K562 (cell line): ENCODE measurements around the gene CCDC7. TPM values are rescaled to one million over a fixed set of nuclear protein-coding genes. Genes with fewer than 3 reads are reported as not detected.

Experiments used
- ATAC-seq: fragments of 200-7000 bp; cut with Tn5 transposase; 3 replicates; pipeline ENCODE4 v1.9.1; 2020; ENCODE audit warnings: moderate library complexity
- BruUV-seq: library from RNA; stranded (reverse); fragments of 400-500 nt; replicated peaks from 2 replicates; lab custom pipeline; 2021; lab: Mats Ljungman, UMichigan
- CTCF ChIA-PET: fragments of 300-600 bp; formaldehyde crosslinking; extraction: SDS; loops from one replicate; lab custom pipeline; 2021; ENCODE audit warnings: low intra/inter-chr PET ratio; lab: Yijun Ruan, JAX
- POLR2A ChIA-PET: fragments of 300-600, 350-650 bp; sonication (Branson Sonifier 250); formaldehyde crosslinking; extraction: SDS; loops from one replicate; lab custom pipeline; 2021; ENCODE audit warnings: antibody characterized with exemption, inconsistent platforms; lab: Yijun Ruan, JAX
- DNase-seq, 4 experiments: peaks; one replicate each; pipeline versions ENCODE4 v3.0.0 to v3.0.0-alpha.2; 2011 to 2018; ENCODE audit warnings: low spot score in 3 of 4, mixed read lengths in 3 of 4; ENCODE audit errors: extremely low read depth in 1 of 4
- FAIRE-seq: peaks from 2 replicates; lab custom pipeline; 2011; peaks lifted over from hg19 to GRCh38; lab: Jason Lieb, UNC
- H2AFZ ChIP-seq: 2 replicates; pipeline ENCODE4 v1.6.0; 2011; ENCODE audit warnings: low read depth, low read length, control low read depth, inconsistent platforms
- H3K27ac ChIP-seq: fragments of 200-600 bp; 3 replicates; pipeline ENCODE4 v1.8.0; 2011; ENCODE audit warnings: low read depth, mild to moderate bottlenecking, control low read depth, inconsistent platforms, low read length, moderate library complexity, mixed read lengths; ENCODE audit errors: extremely low read depth
- H3K27me3 ChIP-seq, 2 experiments: fragments of 300-600 bp in 1 of 2; 2 replicates in 1 of 2; 3 replicates in 1 of 2; pipeline versions ENCODE4 v1.6.0 to v1.8.0; 2011; ENCODE audit warnings: inconsistent platforms in 2 of 2, low read length in 2 of 2, mild to moderate bottlenecking in 1 of 2, mixed read lengths in 1 of 2, moderate library complexity in 1 of 2; ENCODE audit not compliant: control insufficient read depth in 2 of 2, insufficient read depth in 2 of 2
- H3K36me3 ChIP-seq: fragments of 300-600 bp; 3 replicates; pipeline ENCODE4 v1.8.0; 2011; ENCODE audit warnings: mild to moderate bottlenecking, low read length, inconsistent platforms; ENCODE audit not compliant: control insufficient read depth, insufficient read depth
- H3K4me1 ChIP-seq, 2 experiments: fragments of 200-600 bp in 1 of 2; replicated peaks in 1 of 2; 2 replicates in 1 of 2; 3 replicates in 1 of 2; pipeline versions ENCODE4 v1.5.1 to v1.8.0; 2011; ENCODE audit warnings: inconsistent platforms in 2 of 2, low read length in 2 of 2, mild to moderate bottlenecking in 1 of 2, mixed read lengths in 1 of 2, moderate library complexity in 1 of 2; ENCODE audit not compliant: control insufficient read depth in 2 of 2, insufficient read depth in 2 of 2
- H3K4me2 ChIP-seq: 2 replicates; pipeline ENCODE4 v1.6.1; 2011; ENCODE audit warnings: low read length, control low read depth, inconsistent platforms, mixed read lengths; ENCODE audit not compliant: insufficient read depth
- H3K4me3 ChIP-seq: fragments of 200-600 bp; sonication (generic), shearing (Covaris generic); 2 replicates; pipeline ENCODE4 v1.5.1; 2016; ENCODE audit warnings: control low read depth, inconsistent platforms
- H3K79me2 ChIP-seq: fragments of 200-600 bp; 3 replicates; pipeline ENCODE4 v1.8.0; 2011; ENCODE audit warnings: low read length, inconsistent platforms; ENCODE audit not compliant: control insufficient read depth, insufficient read depth
- H3K9ac ChIP-seq, 2 experiments: 2 replicates each; pipeline versions ENCODE4 v1.6.0 to v1.6.1; 2011; ENCODE audit warnings: low read depth in 2 of 2, low read length in 2 of 2, control low read depth in 1 of 2, inconsistent platforms in 1 of 2, mild to moderate bottlenecking in 1 of 2, mixed read lengths in 1 of 2; ENCODE audit not compliant: insufficient read depth in 1 of 2
- H3K9me1 ChIP-seq: one replicate; pipeline ENCODE4 v1.6.0; 2011; ENCODE audit warnings: inconsistent platforms, mild to moderate bottlenecking, low read length, moderate library complexity; ENCODE audit not compliant: control insufficient read depth, insufficient read depth
- H3K9me3 ChIP-seq: replicated peaks from 2 replicates; pipeline ENCODE4 v1.5.1; 2011; ENCODE audit warnings: low read depth, low read length, inconsistent platforms; ENCODE audit not compliant: control insufficient read depth, insufficient read depth
- H4K20me1 ChIP-seq: replicated peaks from 2 replicates; pipeline ENCODE4 v1.6.1; 2011; ENCODE audit warnings: low read length, inconsistent platforms, mixed read lengths; ENCODE audit not compliant: control insufficient read depth, insufficient read depth
- ATF3 ChIP-seq, 2 experiments: fragments of 450-650 bp in 1 of 2; sonication (generic) in 1 of 2; formaldehyde crosslinking in 1 of 2; IDR thresholded peaks in 1 of 2; conservative IDR thresholded peaks in 1 of 2; 2 replicates each; pipeline versions ENCODE4 v1.6.1 to v1.8.1; 2016 to 2023; ENCODE audit warnings: mild to moderate bottlenecking in 2 of 2, moderate library complexity in 2 of 2, inconsistent platforms in 1 of 2, missing genetic modification reagents in 1 of 2
- BDP1 ChIP-seq: IDR thresholded peaks from 3 replicates; pipeline ENCODE4 v1.6.1; 2011; ENCODE audit not compliant: insufficient read length, insufficient read depth
- DMBX1 ChIP-seq: fragments of 250-450 bp; sonication (Bioruptor Pico); IDR thresholded peaks from 2 replicates; pipeline ENCODE4 v1.8.0; 2022; ENCODE audit warnings: inconsistent platforms, mild to moderate bottlenecking, moderate library complexity, borderline replicate concordance
- HDAC6 ChIP-seq: IDR thresholded peaks from 2 replicates; pipeline ENCODE4 v1.6.1; 2012; ENCODE audit warnings: low read depth, mild to moderate bottlenecking, control low read depth, inconsistent platforms, low read length, moderate library complexity
- L3MBTL2 ChIP-seq: fragments of 450-650 bp; IDR thresholded peaks from 2 replicates; pipeline ENCODE4 v1.6.1; 2016; ENCODE audit warnings: mild to moderate bottlenecking, moderate library complexity
- MYNN ChIP-seq, 2 experiments: sonication (generic); formaldehyde crosslinking in 1 of 2; IDR thresholded peaks; 2 replicates each; pipeline versions ENCODE4 v1.5.0 to v1.6.1; 2016 to 2020; ENCODE audit warnings: antibody characterized with exemption in 1 of 2, missing genetic modification reagents in 1 of 2
- NR3C1 ChIP-seq: sonication (generic); formaldehyde crosslinking; IDR thresholded peaks from 2 replicates; pipeline ENCODE4 v1.8.1; 2022; ENCODE audit warnings: missing genetic modification reagents
- NRF1 ChIP-seq, 2 experiments: fragments of 450-650 bp; IDR thresholded peaks in 1 of 2; conservative IDR thresholded peaks in 1 of 2; 2 replicates each; pipeline ENCODE4 v1.6.1; 2014; ENCODE audit warnings: mild to moderate bottlenecking in 2 of 2
- OTX1 ChIP-seq: fragments of 450-650 bp; formaldehyde crosslinking; IDR thresholded peaks from 2 replicates; pipeline ENCODE4 v1.4.0; 2022; ENCODE audit warnings: mild to moderate bottlenecking
- SIN3A ChIP-seq, 2 experiments: fragments of 150-350 bp in 1 of 2; IDR thresholded peaks; 2 replicates each; pipeline ENCODE4 v1.6.1; 2011 to 2016; ENCODE audit warnings: borderline replicate concordance in 2 of 2, low read depth in 2 of 2, low read length in 2 of 2, mild to moderate bottlenecking in 2 of 2, moderate library complexity in 2 of 2; ENCODE audit not compliant: control insufficient read depth in 1 of 2
- SNAPC5 ChIP-seq: fragments of 250-450 bp; sonication (Bioruptor Pico); IDR thresholded peaks from 2 replicates; pipeline ENCODE4 v1.8.0; 2021; ENCODE audit warnings: moderate library complexity, mild to moderate bottlenecking, inconsistent platforms
- TEAD1 ChIP-seq, 2 experiments: fragments of 450-650 bp in 1 of 2; sonication (generic) in 1 of 2; formaldehyde crosslinking; IDR thresholded peaks; 2 replicates each; pipeline versions ENCODE4 v1.4.0 to v1.8.0; 2020 to 2022; ENCODE audit warnings: mild to moderate bottlenecking in 2 of 2, missing genetic modification reagents in 1 of 2
- TEAD2 ChIP-seq: fragments of 450-650 bp; IDR thresholded peaks from 2 replicates; pipeline ENCODE4 v1.6.1; 2016; ENCODE audit warnings: missing genetic modification characterization, control low read depth, missing compliant biosample characterization
- ZHX1 ChIP-seq: fragments of 150-350 bp; conservative IDR thresholded peaks from 2 replicates; pipeline ENCODE4 v1.6.1; 2014; ENCODE audit warnings: low read length
- WGBS: fragments of 100-300 bp; shearing (Covaris generic); methylation state at CpG from one replicate; pipeline ENCODE4 v1.1.6; 2016; ENCODE audit warnings: low coverage, mixed read lengths; ENCODE audit not compliant: insufficient coverage; ENCODE audit errors: missing lambda C conversion rate; 5-methylcytosine and 5-hydroxymethylcytosine counted together
- in situ Hi-C: fragments of 300-500 bp; cut with MboI; formaldehyde crosslinking; loops from 4 replicates; pipeline ENCODE4 v1.15.0; 2018; ENCODE audit warnings: inconsistent platforms, mixed read lengths
- intact Hi-C: fragments of 100-400 bp; cut with micrococcal nuclease; formaldehyde crosslinking; loops from 2 replicates; pipeline ENCODE4 v1.14.2; 2022
- polyA plus RNA-seq, 8 experiments: library from polyadenylated mRNA; depleted of rRNA in 4 of 8; stranded (reverse) in 5 of 8; unstranded in 3 of 8; fragments of >200 nt; fragmentation: Nextera tagmentation in 2 of 8; fragmentation: Illumina TruSeq in 1 of 8; extraction: Ambion mirVana in 2 of 8; extraction: Trizol in 1 of 8; gene quantifications; 2 replicates each; pipeline versions ENCODE4 v1.2.1 to v1.2.3, GENCODE V29; 2011 to 2014; ENCODE audit warnings: inconsistent platforms in 1 of 8, missing spikeins in 1 of 8
- total RNA-seq, 7 experiments: library from RNA; depleted of rRNA in 6 of 7; stranded (reverse); fragments of >200 nt in 6 of 7; fragmentation: Illumina TruSeq in 2 of 7; extraction: Trizol in 2 of 7; gene quantifications; 2 replicates each; pipeline versions ENCODE4 v1.2.1 to v1.2.3, GENCODE V29; 2011 to 2021; ENCODE audit warnings: low replicate concordance in 1 of 7
- TF ChIP-seq, protein P1 (sequence below): fragments of 250-450 bp; sonication (Bioruptor Pico); IDR thresholded peaks from 2 replicates; pipeline ENCODE4 v1.5.0; 2020; ENCODE audit warnings: mild to moderate bottlenecking
- TF ChIP-seq, protein P2 (sequence below): fragments of 450-650 bp; formaldehyde crosslinking; IDR thresholded peaks from 2 replicates; pipeline ENCODE4 v1.4.0; 2020; ENCODE audit warnings: mild to moderate bottlenecking, mixed read lengths

CCDC7 gene
- total and polyA plus RNA-seq, 9 of the 15 experiments (the other 6 are each of a cell fraction or from before 2014, with no cell fraction given) = 1.5 to 6.6 (median 2.7) TPM

GRCh38 chr10:32731527-32731926 lies 285.6 kb downstream of the CCDC7 start:
- no peak for FAIRE-seq
- H3K9me3 ChIP-seq = no peaks in the 10 kb centered on the region
- H3K4me3 ChIP-seq = no peak overlapping the region
- BruUV-seq = no TSS peak
- intact Hi-C loops (no loop called here), in situ Hi-C loops (no loop called here)
- no peak for ATAC-seq
- ChIA-PET CTCF (no interaction called here), POLR2A (no interaction called here)
- no peaks in the 10 kb centered on the region for H3K27me3 ChIP-seq
- H4K20me1 ChIP-seq = no peaks in the 10 kb centered on the region
- H2AFZ ChIP-seq = no peak overlapping the region
- H3K36me3 ChIP-seq = no peaks in the 10 kb centered on the region
- H3K4me2 ChIP-seq = no peak overlapping the region
- H3K9ac ChIP-seq = no peak overlapping the region; a peak in 1 of 4 replicates
- no peaks in the 10 kb centered on the region for H3K9me1 ChIP-seq
- H3K79me2 ChIP-seq = no peaks in the 10 kb centered on the region
- no peak for TF ChIP-seq OTX1
- no peak for TF ChIP-seq NR3C1 (CRISPR knock-in tag)
- no peak for TF ChIP-seq MYNN (IDR thresholded peaks at IDR 0.05)
- TF ChIP-seq MYNN (CRISPR knock-in tag; IDR thresholded peaks at IDR 0.05) = no peak
- no peak for TF ChIP-seq ATF3 (IDR thresholded peaks at IDR 0.05)
- TF ChIP-seq ATF3 (CRISPR knock-in tag; conservative IDR thresholded peaks at IDR 0.05) = no peak
- no peak for TF ChIP-seq L3MBTL2
- no peak for TF ChIP-seq DMBX1
- TF ChIP-seq, protein P1, sequence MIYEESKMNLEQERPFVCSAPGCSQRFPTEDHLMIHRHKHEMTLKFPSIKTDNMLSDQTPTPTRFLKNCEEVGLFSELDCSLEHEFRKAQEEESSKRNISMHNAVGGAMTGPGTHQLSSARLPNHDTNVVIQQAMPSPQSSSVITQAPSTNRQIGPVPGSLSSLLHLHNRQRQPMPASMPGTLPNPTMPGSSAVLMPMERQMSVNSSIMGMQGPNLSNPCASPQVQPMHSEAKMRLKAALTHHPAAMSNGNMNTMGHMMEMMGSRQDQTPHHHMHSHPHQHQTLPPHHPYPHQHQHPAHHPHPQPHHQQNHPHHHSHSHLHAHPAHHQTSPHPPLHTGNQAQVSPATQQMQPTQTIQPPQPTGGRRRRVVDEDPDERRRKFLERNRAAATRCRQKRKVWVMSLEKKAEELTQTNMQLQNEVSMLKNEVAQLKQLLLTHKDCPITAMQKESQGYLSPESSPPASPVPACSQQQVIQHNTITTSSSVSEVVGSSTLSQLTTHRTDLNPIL = no peak
- no peak for TF ChIP-seq NRF1 (conservative IDR thresholded peaks at IDR 0.05 in 1 of 2, IDR thresholded peaks at IDR 0.05 in 1 of 2)
- TF ChIP-seq TEAD2 (tag) = no peak
- TF ChIP-seq TEAD1 (CRISPR knock-in tag; IDR thresholded peaks at IDR 0.05) = no peak
- TF ChIP-seq BDP1 = no peak
- no peak for TF ChIP-seq HDAC6
- TF ChIP-seq ZHX1 = no peak
- no peak for TF ChIP-seq SIN3A (IDR thresholded peaks at IDR 0.05; ENCODE audit: borderline replicate concordance in 2 of 2, control insufficient read depth in 1 of 2, low read depth in 2 of 2, low read length in 2 of 2)
- TF ChIP-seq, protein P2, sequence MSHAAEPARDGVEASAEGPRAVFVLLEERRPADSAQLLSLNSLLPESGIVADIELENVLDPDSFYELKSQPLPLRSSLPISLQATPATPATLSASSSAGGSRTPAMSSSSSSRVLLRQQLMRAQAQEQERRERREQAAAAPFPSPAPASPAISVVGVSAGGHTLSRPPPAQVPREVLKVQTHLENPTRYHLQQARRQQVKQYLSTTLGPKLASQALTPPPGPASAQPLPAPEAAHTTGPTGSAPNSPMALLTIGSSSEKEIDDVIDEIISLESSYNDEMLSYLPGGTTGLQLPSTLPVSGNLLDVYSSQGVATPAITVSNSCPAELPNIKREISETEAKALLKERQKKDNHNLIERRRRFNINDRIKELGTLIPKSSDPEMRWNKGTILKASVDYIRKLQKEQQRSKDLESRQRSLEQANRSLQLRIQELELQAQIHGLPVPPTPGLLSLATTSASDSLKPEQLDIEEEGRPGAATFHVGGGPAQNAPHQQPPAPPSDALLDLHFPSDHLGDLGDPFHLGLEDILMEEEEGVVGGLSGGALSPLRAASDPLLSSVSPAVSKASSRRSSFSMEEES (CRISPR knock-in tag) = no peak
- TF ChIP-seq SNAPC5 (CRISPR knock-in tag) = no peak
- H3K4me1 ChIP-seq = no peaks in the 10 kb centered on the region
- DNase-seq = no peak
- no peak overlapping the region for H3K27ac ChIP-seq
- 8% methylated on average over 9 of the region's 9 CpGs for WGBS
